Activated T-helper 2 cell treated with anti-CD3 and anti-CD28 coated beads, Interferon-gamma antibody, Interleukin-2, Interleukin-4, amounts not matched to agents 10 μg/mL and 5 μg/mL and 100 μg/mL, durations not matched to agents 14 hours and 24 hours and 36 hours (primary cell): ENCODE data around the gene EPS8L2. TPM values are rescaled to one million over a fixed set of nuclear protein-coding genes. Genes with fewer than 3 reads are reported as not detected.

ENCODE experiments used
- DNase-seq: peaks from one replicate; pipeline ENCODE4 v3.0.0; 2021; ENCODE audit warnings: low spot score
- H3K27ac Mint-ChIP-seq: one replicate; pipeline ENCODE4 v1.8.0; 2021; ENCODE audit warnings: mixed read lengths
- H3K27me3 Mint-ChIP-seq: one replicate; pipeline ENCODE4 v1.8.0; 2021; ENCODE audit warnings: low read depth, mixed read lengths
- H3K36me3 Mint-ChIP-seq: one replicate; pipeline ENCODE4 v1.8.0; 2021; ENCODE audit warnings: low read depth, mixed read lengths
- H3K4me1 Mint-ChIP-seq: one replicate; pipeline ENCODE4 v1.8.0; 2021; ENCODE audit warnings: low read depth, mixed read lengths
- H3K4me3 Mint-ChIP-seq: one replicate; pipeline ENCODE4 v1.8.0; 2021; ENCODE audit warnings: low read depth, mild to moderate bottlenecking, moderate library complexity, mixed read lengths
- H3K9me3 Mint-ChIP-seq: one replicate; pipeline ENCODE4 v1.8.0; 2021; ENCODE audit warnings: mixed read lengths
- intact Hi-C: fragments of 100-400 bp; cut with micrococcal nuclease; formaldehyde crosslinking; loops from one replicate; pipeline ENCODE4 v1.15.1; 2023
- total RNA-seq: library from RNA; stranded (reverse); gene quantifications from 2 replicates; pipeline ENCODE4 v1.2.3, GENCODE V29; 2022

Gene EPS8L2
- total RNA-seq, 1 donor from 2014 or later: 24.6 TPM

- intact Hi-C loops: loop anchor here (2.0 kb wide), 3 partner anchors 18 to 50 kb away; partner anchors contain the start of gene GATD1
- Mint-ChIP-seq H3K9me3 (no peaks in the 10 kb centered on the region), H3K4me3 (peak overlapping the region; percentile 81), H3K27me3 (no peaks in the 10 kb centered on the region), H3K4me1 (peaks cover 16% of the 10 kb centered on the region), H3K27ac (peak overlapping the region; percentile 77), H3K36me3 (peaks cover 14% of the 10 kb centered on the region)
- DNase-seq: peak; percentile 30
These were observed 40.5 kb downstream of the EPS8L2 start for GRCh38 chr11:746289-747157.

- DNase-seq: peak; percentile 84
- H3K4me3 Mint-ChIP-seq: peak within 1 kb of the TSS; percentile 85
- H3K4me1 Mint-ChIP-seq: peaks cover 18% of the 10 kb centered on the region
- H3K27ac Mint-ChIP-seq: peak within 1 kb of the TSS; percentile 77
- no peaks in the 10 kb centered on the region for H3K9me3 Mint-ChIP-seq
- intact Hi-C loops: loop anchor here (2.0 kb wide), 3 partner anchors 19 to 49 kb away; partner anchors contain the start of gene GATD1
- H3K36me3 Mint-ChIP-seq: peaks cover 16% of the 10 kb centered on the region
- H3K27me3 Mint-ChIP-seq: no peaks in the 10 kb centered on the region
These were observed 41.4 kb downstream of the EPS8L2 start, which contains the start of gene TALDO1 for GRCh38 chr11:747158-748006. TALDO1 (plus strand) TSS chr11:747464; CDS start chr11:747482, 18 bp downstream.

DNA sequence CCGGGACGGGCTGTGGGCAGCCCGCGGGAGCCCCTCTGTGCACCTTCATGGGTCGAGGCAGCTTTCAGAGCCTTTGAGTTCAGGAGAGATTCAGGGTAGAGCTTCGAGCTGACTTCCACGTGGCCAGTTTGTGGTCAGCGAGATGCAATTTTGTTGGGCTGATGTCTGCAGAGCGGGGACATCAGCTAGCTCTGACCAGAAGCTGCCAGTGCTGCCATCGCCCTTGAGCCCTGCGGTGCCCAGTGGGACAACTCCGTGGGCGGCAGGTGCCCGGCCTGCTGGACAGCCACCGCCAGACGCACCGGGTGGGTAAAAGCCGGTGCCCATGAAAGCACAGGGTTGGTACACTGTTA is 42.0 kb downstream of the EPS8L2 start:
- DNase-seq: no peak
- Mint-ChIP-seq H3K36me3 (peaks cover 20% of the 10 kb centered on the region), H3K27me3 (no peaks in the 10 kb centered on the region), H3K4me1 (peaks cover 18% of the 10 kb centered on the region), H3K9me3 (no peaks in the 10 kb centered on the region), H3K27ac (peak overlapping the region; percentile 76), H3K4me3 (peak overlapping the region; percentile 85)
- intact Hi-C loops: no loop called here

- Mint-ChIP-seq H3K27ac (peak overlapping the region; percentile 49), H3K36me3 (peaks cover 20% of the 10 kb centered on the region), H3K27me3 (no peaks in the 10 kb centered on the region), H3K4me1 (peaks cover 18% of the 10 kb centered on the region), H3K9me3 (no peaks in the 10 kb centered on the region), H3K4me3 (peak overlapping the region; percentile 71)
- intact Hi-C loops: no loop called here
- no peak for DNase-seq
These were observed 43.7 kb downstream of the EPS8L2 start for GRCh38 chr11:749731-750130.

- intact Hi-C loops: no loop called here
- Mint-ChIP-seq H3K9me3 (no peaks in the 10 kb centered on the region), H3K27me3 (no peaks in the 10 kb centered on the region), H3K4me3 (no peak overlapping the region), H3K36me3 (peaks cover 62% of the 10 kb centered on the region), H3K4me1 (peaks cover 4% of the 10 kb centered on the region), H3K27ac (peak overlapping the region; percentile 60)
- no peak for DNase-seq
These were observed 54.2 kb downstream of the EPS8L2 start for GRCh38 chr11:760236-760635.

DNA sequence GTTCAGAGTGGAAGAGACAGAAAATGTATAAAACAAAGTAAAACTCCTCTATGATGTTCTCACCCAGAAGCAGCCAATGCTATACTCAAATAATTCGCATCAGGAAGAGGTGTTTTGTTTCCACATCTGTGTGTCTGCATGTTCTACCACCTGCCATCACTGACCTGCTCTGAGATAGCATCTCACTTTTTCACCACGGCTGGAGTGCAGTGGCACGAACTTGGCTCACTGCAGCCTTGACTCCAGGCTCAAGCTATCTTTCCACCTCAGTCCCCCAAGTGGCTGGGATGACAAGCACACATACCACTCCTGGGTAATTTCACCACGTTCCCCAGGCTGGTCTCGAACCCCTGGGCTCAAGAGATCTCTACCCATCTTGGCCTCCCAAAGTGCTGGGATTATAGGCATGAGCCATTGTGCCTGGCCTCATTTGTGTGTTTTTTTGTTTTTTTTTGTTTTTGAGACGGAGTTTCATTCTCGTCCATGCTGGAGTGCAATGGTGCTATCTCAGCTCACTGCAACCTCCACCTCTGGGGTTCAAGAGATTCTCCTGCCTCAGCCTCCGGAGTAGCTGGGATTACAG is 55.6 kb downstream of the EPS8L2 start:
- intact Hi-C loops: no loop called here
- peaks cover 65% of the 10 kb centered on the region for H3K36me3 Mint-ChIP-seq
- no peaks in the 10 kb centered on the region for H3K9me3 Mint-ChIP-seq
- no peaks in the 10 kb centered on the region for H3K27me3 Mint-ChIP-seq
- DNase-seq: no peak
- no peak overlapping the region for H3K4me3 Mint-ChIP-seq
- H3K27ac Mint-ChIP-seq: no peak overlapping the region
- peaks cover 5% of the 10 kb centered on the region for H3K4me1 Mint-ChIP-seq

DNA sequence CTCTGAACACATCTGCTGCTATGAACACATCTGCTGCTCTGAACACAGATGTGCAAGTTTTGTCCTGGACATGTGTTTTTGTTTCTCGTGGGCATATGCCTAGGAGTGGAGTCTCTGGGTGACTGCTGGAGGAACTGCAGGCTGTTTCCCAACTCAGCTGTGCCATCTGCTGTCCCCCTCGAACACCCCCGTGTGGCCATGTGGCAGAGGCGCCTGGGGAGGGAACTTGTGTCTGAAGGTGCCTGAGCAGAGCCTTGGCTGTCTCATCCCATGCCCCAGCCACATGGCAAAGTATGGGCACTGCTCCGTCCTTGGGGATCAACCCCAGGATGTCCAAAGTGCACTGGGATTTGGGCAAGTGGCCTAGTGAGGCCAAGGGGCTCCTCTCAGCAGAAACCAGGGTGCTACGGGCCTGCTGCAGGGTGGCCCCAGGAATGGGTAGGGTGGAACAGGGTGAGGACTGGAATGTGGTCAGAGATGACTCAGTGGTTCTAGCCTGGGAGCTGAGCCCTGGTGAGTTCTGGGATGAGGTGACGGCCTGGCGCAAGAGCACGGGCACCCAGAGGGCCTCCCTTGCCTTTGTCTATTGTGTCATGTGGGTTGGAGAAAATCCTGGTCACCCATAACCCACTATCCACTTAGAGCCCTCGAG is 56.5 kb downstream of the EPS8L2 start:
- no peaks in the 10 kb centered on the region for H3K27me3 Mint-ChIP-seq
- no peak for DNase-seq
- H3K36me3 Mint-ChIP-seq: peaks cover 64% of the 10 kb centered on the region
- no peak overlapping the region for H3K4me3 Mint-ChIP-seq
- H3K4me1 Mint-ChIP-seq: peaks cover 7% of the 10 kb centered on the region
- H3K27ac Mint-ChIP-seq: no peak overlapping the region
- intact Hi-C loops: no loop called here
- H3K9me3 Mint-ChIP-seq: no peaks in the 10 kb centered on the region

- H3K9me3 Mint-ChIP-seq: no peaks in the 10 kb centered on the region
- peaks cover 61% of the 10 kb centered on the region for H3K36me3 Mint-ChIP-seq
- peaks cover 7% of the 10 kb centered on the region for H3K4me1 Mint-ChIP-seq
- H3K4me3 Mint-ChIP-seq: no peak overlapping the region
- intact Hi-C loops: no loop called here
- DNase-seq: no peak
- no peak overlapping the region for H3K27ac Mint-ChIP-seq
- no peaks in the 10 kb centered on the region for H3K27me3 Mint-ChIP-seq
These were observed 57.0 kb downstream of the EPS8L2 start for GRCh38 chr11:763073-763463.

DNA sequence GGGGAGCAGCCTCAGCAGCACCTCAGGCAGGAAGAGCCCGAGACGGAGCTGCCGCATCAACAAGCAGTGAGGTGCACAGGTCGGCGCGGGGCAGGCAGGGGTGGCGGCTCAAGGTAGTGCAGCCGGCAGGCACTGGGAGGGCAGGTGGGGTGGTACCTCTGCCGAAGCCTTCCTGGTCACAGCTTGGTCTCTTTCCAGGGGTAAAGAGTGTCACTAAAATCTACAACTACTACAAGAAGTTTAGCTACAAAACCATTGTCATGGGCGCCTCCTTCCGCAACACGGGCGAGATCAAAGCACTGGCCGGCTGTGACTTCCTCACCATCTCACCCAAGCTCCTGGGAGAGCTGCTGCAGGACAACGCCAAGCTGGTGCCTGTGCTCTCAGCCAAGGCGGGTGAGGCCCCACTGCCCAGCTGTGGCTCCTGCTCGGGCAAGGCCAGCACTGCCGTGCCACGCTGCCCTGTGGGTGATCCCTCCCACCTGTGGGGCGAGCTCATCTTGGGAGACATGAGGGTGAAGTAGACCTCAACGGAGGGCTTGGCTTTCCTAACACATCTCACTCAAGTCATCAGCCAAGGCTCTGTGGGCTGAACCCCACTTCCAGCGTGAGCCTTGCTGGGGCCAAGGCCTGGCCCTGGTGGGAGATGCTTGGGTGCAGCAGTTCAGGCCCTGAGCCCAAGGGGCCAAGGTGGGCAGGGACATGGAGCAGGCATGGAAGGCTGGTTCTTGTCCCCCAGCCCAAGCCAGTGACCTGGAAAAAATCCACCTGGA is 57.7 kb downstream of the EPS8L2 start:
- Mint-ChIP-seq H3K27ac (no peak overlapping the region), H3K36me3 (peaks cover 57% of the 10 kb centered on the region), H3K27me3 (no peaks in the 10 kb centered on the region), H3K4me3 (no peak overlapping the region), H3K9me3 (no peaks in the 10 kb centered on the region), H3K4me1 (peaks cover 7% of the 10 kb centered on the region)
- intact Hi-C loops: no loop called here
- DNase-seq: no peak

GRCh38 chr11:764322-765024 is 58.4 kb downstream of the EPS8L2 start:
- H3K36me3 Mint-ChIP-seq: peaks cover 59% of the 10 kb centered on the region
- no peak for DNase-seq

DNA sequence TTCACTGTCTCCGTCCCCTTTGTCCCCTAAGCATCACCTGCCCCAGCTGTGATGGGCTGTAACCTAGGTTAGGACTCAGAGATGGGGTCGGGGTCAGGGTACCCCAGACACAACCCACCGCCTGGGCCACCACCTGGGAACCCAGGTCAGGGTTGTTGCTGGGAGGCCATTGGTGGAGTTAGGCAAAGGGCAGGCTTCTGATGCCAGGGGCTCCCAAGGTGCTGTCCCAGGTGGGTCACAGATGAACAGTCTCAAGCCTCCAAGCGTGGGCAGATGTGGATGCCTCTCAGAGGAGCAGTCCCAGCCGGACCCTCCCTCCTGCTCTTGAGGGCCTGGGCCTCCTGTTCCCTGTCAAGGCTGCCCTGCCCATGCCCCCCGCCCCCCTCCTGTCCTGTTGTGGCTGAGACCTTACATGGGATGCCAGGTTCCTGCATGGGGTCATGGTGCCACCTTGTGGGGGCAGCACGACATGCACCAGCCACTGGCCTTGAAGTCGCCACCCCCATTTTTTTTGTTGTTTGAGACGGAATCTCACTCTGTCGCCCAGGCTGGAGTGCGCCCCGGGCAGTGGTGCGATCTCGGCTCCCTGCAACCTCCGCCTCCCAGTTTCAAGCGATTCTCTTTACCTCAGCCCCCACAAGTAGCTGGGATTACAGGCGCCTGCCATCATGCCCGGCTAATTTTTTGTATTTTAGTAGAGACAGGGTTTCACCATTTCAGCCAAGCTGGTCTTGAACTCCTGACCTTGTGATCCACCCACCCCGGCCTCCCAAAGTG is 59.2 kb downstream of the EPS8L2 start:
- Mint-ChIP-seq H3K27me3 (no peaks in the 10 kb centered on the region), H3K36me3 (peaks cover 58% of the 10 kb centered on the region), H3K9me3 (no peaks in the 10 kb centered on the region), H3K27ac (no peak overlapping the region), H3K4me1 (peaks cover 5% of the 10 kb centered on the region), H3K4me3 (no peak overlapping the region)
- peak; percentile 40 for DNase-seq
- intact Hi-C loops: no loop called here

More at GRCh38 chr11:764322-765024, 58.4 kb downstream of the EPS8L2 start:
- Mint-ChIP-seq H3K27ac (no peak overlapping the region), H3K4me1 (peaks cover 7% of the 10 kb centered on the region), H3K4me3 (no peak overlapping the region), H3K27me3 (no peaks in the 10 kb centered on the region), H3K9me3 (no peaks in the 10 kb centered on the region)
- intact Hi-C loops: no loop called here
